GM23338 (cell line): Measurements from ENCODE around the gene NSUN7. TPM values are rescaled to one million over a fixed set of nuclear protein-coding genes. Genes with fewer than 3 reads are reported as not detected.

Experiments used
- ATAC-seq: fragments of 200-7000 bp; cut with Tn5 transposase; 3 replicates; pipeline ENCODE4 v1.9.1; 2020
- DNase-seq: peaks from one replicate; pipeline ENCODE4 v3.0.0-alpha.2; 2015; ENCODE audit warnings: low spot score
- H2AFZ ChIP-seq: fragments of 200-600 bp; sonication (generic); 2 replicates; pipeline ENCODE4 v1.8.0; 2016; ENCODE audit warnings: antibody characterized with exemption, mild to moderate bottlenecking, moderate library complexity
- H3F3A ChIP-seq: fragments of 200-600 bp; sonication (generic); replicated peaks from 2 replicates; pipeline ENCODE4 v1.8.0; 2017; ENCODE audit warnings: antibody characterized with exemption, mixed run types, low read depth
- H3K27ac ChIP-seq: fragments of 200-600 bp; sonication (generic); 2 replicates; pipeline ENCODE4 v1.6.1; 2016; ENCODE audit warnings: low read depth
- H3K27me3 ChIP-seq: fragments of 200-600 bp; sonication (generic); 2 replicates; pipeline ENCODE4 v1.8.0; 2016; ENCODE audit warnings: mild to moderate bottlenecking, mixed run types, moderate library complexity; ENCODE audit not compliant: insufficient read depth
- H3K36me3 ChIP-seq: fragments of 200-600 bp; sonication (generic); 2 replicates; pipeline ENCODE4 v1.8.0; 2016; ENCODE audit warnings: mild to moderate bottlenecking; ENCODE audit not compliant: insufficient read depth
- H3K4me1 ChIP-seq: fragments of 200-600 bp; sonication (generic); 2 replicates; pipeline ENCODE4 v1.8.0; 2016; ENCODE audit warnings: mild to moderate bottlenecking, moderate library complexity; ENCODE audit not compliant: insufficient read depth
- H3K4me2 ChIP-seq: fragments of 200-600 bp; sonication (generic); 2 replicates; pipeline ENCODE4 v1.7.1; 2017; ENCODE audit warnings: mixed run types
- H3K4me3 ChIP-seq: fragments of 200-600 bp; sonication (generic); 2 replicates; pipeline ENCODE4 v1.6.1; 2016; ENCODE audit warnings: mixed run types
- H3K79me2 ChIP-seq: fragments of 200-600 bp; sonication (generic); replicated peaks from 2 replicates; pipeline ENCODE4 v1.8.0; 2017; ENCODE audit warnings: mild to moderate bottlenecking; ENCODE audit not compliant: insufficient read depth
- H3K9me2 ChIP-seq: fragments of 200-600 bp; sonication (generic); 2 replicates; pipeline ENCODE4 v1.8.0; 2017; ENCODE audit not compliant: insufficient read depth
- H4K20me1 ChIP-seq: fragments of 200-600 bp; sonication (generic); replicated peaks from 2 replicates; pipeline ENCODE4 v1.8.0; 2017; ENCODE audit warnings: mild to moderate bottlenecking; ENCODE audit not compliant: insufficient read depth
- H3K27ac Mint-ChIP-seq: 2 replicates; pipeline ENCODE4 v1.8.0; 2020; ENCODE audit warnings: inconsistent platforms, mild to moderate bottlenecking, moderate library complexity, mixed read lengths
- H3K27me3 Mint-ChIP-seq: 3 replicates; pipeline ENCODE4 v1.8.0; 2022; ENCODE audit warnings: low read depth, mild to moderate bottlenecking, moderate library complexity, mixed read lengths, inconsistent platforms; ENCODE audit not compliant: insufficient read depth, poor library complexity
- H3K36me3 Mint-ChIP-seq: 3 replicates; pipeline ENCODE4 v1.8.0; 2021; ENCODE audit warnings: low read depth, mild to moderate bottlenecking, inconsistent platforms, moderate library complexity, mixed read lengths
- H3K4me1 Mint-ChIP-seq: 3 replicates; pipeline ENCODE4 v1.8.0; 2020; ENCODE audit warnings: mild to moderate bottlenecking, inconsistent platforms, mixed read lengths
- H3K4me3 Mint-ChIP-seq: 3 replicates; pipeline ENCODE4 v1.8.0; 2021; ENCODE audit warnings: moderate library complexity, mild to moderate bottlenecking, inconsistent platforms, mixed read lengths
- H3K9me3 Mint-ChIP-seq: 3 replicates; pipeline ENCODE4 v1.8.0; 2020; ENCODE audit warnings: moderate library complexity, mild to moderate bottlenecking, inconsistent platforms, mixed read lengths
- CTCF ChIP-seq, 2 experiments: fragments of 200-600 bp in 1 of 2; sonication (generic) in 1 of 2; conservative IDR thresholded peaks; 2 replicates each; pipeline versions ENCODE4 v1.5.1 to v1.6.1; 2016 to 2017; ENCODE audit warnings: antibody characterized with exemption in 2 of 2, low read depth in 2 of 2, mild to moderate bottlenecking in 2 of 2, moderate library complexity in 1 of 2
- ETS1 ChIP-seq: IDR thresholded peaks from 2 replicates; pipeline ENCODE4 v1.6.1; 2016; ENCODE audit warnings: antibody characterized with exemption
- EZH2 ChIP-seq: fragments of 200-600 bp; sonication (generic); IDR thresholded peaks from one replicate; pipeline ENCODE4 v1.8.0; 2017; ENCODE audit warnings: antibody characterized with exemption, mild to moderate bottlenecking, low read depth; ENCODE audit not compliant: unreplicated experiment
- EZH2phosphoT487 ChIP-seq: fragments of 200-600 bp; sonication (generic); IDR thresholded peaks from one replicate; pipeline ENCODE4 v1.8.1; 2018; ENCODE audit warnings: antibody characterized with exemption; ENCODE audit not compliant: unreplicated experiment
- JUNB ChIP-seq: IDR thresholded peaks from one replicate; pipeline ENCODE4 v1.6.1; 2016; ENCODE audit warnings: antibody characterized with exemption; ENCODE audit not compliant: unreplicated experiment
- NANOG ChIP-seq: IDR thresholded peaks from 2 replicates; pipeline ENCODE4 v1.6.1; 2016; ENCODE audit warnings: antibody characterized with exemption, borderline replicate concordance
- POLR2AphosphoS5 ChIP-seq: IDR thresholded peaks from 2 replicates; pipeline ENCODE4 v1.6.1; 2016; ENCODE audit warnings: antibody characterized with exemption, low read depth
- STAT1 ChIP-seq: IDR thresholded peaks from one replicate; pipeline ENCODE4 v1.6.1; 2016; ENCODE audit warnings: antibody characterized with exemption; ENCODE audit not compliant: unreplicated experiment
- ZNF114 ChIP-seq: fragments of 250-450 bp; sonication (Bioruptor Pico); IDR thresholded peaks from 2 replicates; pipeline ENCODE4 v1.5.0; 2020; ENCODE audit warnings: mild to moderate bottlenecking, moderate library complexity
- ZNF331 ChIP-seq: fragments of 250-450 bp; sonication (Bioruptor Pico); IDR thresholded peaks from 2 replicates; pipeline ENCODE4 v1.5.0; 2020; ENCODE audit warnings: low read depth, mild to moderate bottlenecking, moderate library complexity
- polyA plus RNA-seq: library from polyadenylated mRNA; unstranded; fragments of >200 nt; fragmentation: Nextera tagmentation; extraction: Ambion mirVana; gene quantifications from 2 replicates; pipeline ENCODE4 v1.2.1, GENCODE V29; 2016
- total RNA-seq: library from RNA; depleted of rRNA; stranded (reverse); fragments of >200 nt; shearing (Covaris generic); gene quantifications from 2 replicates; pipeline ENCODE4 v1.2.3, GENCODE V29; 2014

Gene NSUN7
- total and polyA plus RNA-seq, 2 experiments from 2014 or later = 28.8 to 29.0 TPM

- Mint-ChIP-seq H3K4me1 (peaks cover 4% of the 10 kb centered on the region; the same call in 2 of the 3 replicates), H3K36me3 (no peaks in the 10 kb centered on the region), H3K27ac (no peak overlapping the region), H3K4me3 (no peak overlapping the region), H3K27me3 (peaks cover 7% of the 10 kb centered on the region), H3K9me3 (no peaks in the 10 kb centered on the region)
- Histone ChIP-seq H3K4me1 (no peaks in the 10 kb centered on the region), H3K9me2 (no peaks in the 10 kb centered on the region), H2AFZ (no peak overlapping the region), H3K36me3 (no peaks in the 10 kb centered on the region), H3K4me2 (no peak overlapping the region), H3K4me3 (no peak overlapping the region), H3F3A (no peaks in the 10 kb centered on the region), H3K79me2 (no peaks in the 10 kb centered on the region), H4K20me1 (no peaks in the 10 kb centered on the region), H3K27ac (no peak overlapping the region), H3K27me3 (no peaks in the 10 kb centered on the region)
- DNase-seq (no peak), ATAC-seq (no peak)
- no peak for TF ChIP-seq CTCF (conservative IDR thresholded peaks at IDR 0.05; ENCODE audit: low read depth in 2 of 2)
- TF ChIP-seq POLR2AphosphoS5 = no peak
- no peak for TF ChIP-seq ETS1
- TF ChIP-seq EZH2phosphoT487 = no peak
These were observed 40.0 kb downstream of the NSUN7 start for GRCh38 chr4:40789771-40790170.

- Histone ChIP-seq H3K9me2 (no peaks in the 10 kb centered on the region; the same call in 1 of the 2 replicates), H3K4me1 (no peaks in the 10 kb centered on the region), H3K27ac (no peak overlapping the region), H3F3A (no peaks in the 10 kb centered on the region), H3K79me2 (no peaks in the 10 kb centered on the region), H3K27me3 (no peaks in the 10 kb centered on the region), H3K4me2 (no peak overlapping the region), H4K20me1 (no peaks in the 10 kb centered on the region), H3K4me3 (no peak overlapping the region), H3K36me3 (no peaks in the 10 kb centered on the region), H2AFZ (no peak overlapping the region)
- Mint-ChIP-seq H3K4me1 (no peaks in the 10 kb centered on the region), H3K27me3 (no peaks in the 10 kb centered on the region), H3K4me3 (no peak overlapping the region), H3K27ac (no peak overlapping the region), H3K9me3 (no peaks in the 10 kb centered on the region), H3K36me3 (no peaks in the 10 kb centered on the region)
- ATAC-seq = no peak
- DNase-seq = no peak
- no peak for TF ChIP-seq EZH2
- TF ChIP-seq ZNF114 (CRISPR knock-in tag) = no peak
- TF ChIP-seq NANOG = no peak
- TF ChIP-seq ZNF331 (CRISPR knock-in tag) = no peak
- TF ChIP-seq JUNB = no peak
- no peak for TF ChIP-seq STAT1
- no peak for TF ChIP-seq CTCF (conservative IDR thresholded peaks at IDR 0.05; ENCODE audit: low read depth in 2 of 2)
- TF ChIP-seq POLR2AphosphoS5 = no peak
- TF ChIP-seq EZH2phosphoT487 = no peak
- TF ChIP-seq ETS1 = no peak
These were observed 50.3 kb downstream of the NSUN7 start for GRCh38 chr4:40800064-40800463.
